ENCODE results near the gene PPP6R2.

GRCh38 chr22:50309601-50309991 is 33.5 kb upstream of the PPP6R2 start:
- no peak for TF ChIP-seq POLR2A (IDR thresholded peaks at IDR 0.05)
- TF ChIP-seq CTCF (IDR thresholded peaks at IDR 0.05): no peak

All from thyroid gland (tissue), 4 donors.